ENCODE measurements around the gene RRAGC. TPM values are rescaled to one million over a fixed set of nuclear protein-coding genes. Genes with fewer than 3 reads are reported as not detected.
A peak's percentile ranks its signal among the peaks of the same experiment; 100 is the strongest.

RRAGC gene
- total and polyA plus RNA-seq, 9 of the 15 experiments (the other 6 are each of a cell fraction or from before 2014, with no cell fraction given): 3.9 to 16.9 (median 10.9) TPM

DNA sequence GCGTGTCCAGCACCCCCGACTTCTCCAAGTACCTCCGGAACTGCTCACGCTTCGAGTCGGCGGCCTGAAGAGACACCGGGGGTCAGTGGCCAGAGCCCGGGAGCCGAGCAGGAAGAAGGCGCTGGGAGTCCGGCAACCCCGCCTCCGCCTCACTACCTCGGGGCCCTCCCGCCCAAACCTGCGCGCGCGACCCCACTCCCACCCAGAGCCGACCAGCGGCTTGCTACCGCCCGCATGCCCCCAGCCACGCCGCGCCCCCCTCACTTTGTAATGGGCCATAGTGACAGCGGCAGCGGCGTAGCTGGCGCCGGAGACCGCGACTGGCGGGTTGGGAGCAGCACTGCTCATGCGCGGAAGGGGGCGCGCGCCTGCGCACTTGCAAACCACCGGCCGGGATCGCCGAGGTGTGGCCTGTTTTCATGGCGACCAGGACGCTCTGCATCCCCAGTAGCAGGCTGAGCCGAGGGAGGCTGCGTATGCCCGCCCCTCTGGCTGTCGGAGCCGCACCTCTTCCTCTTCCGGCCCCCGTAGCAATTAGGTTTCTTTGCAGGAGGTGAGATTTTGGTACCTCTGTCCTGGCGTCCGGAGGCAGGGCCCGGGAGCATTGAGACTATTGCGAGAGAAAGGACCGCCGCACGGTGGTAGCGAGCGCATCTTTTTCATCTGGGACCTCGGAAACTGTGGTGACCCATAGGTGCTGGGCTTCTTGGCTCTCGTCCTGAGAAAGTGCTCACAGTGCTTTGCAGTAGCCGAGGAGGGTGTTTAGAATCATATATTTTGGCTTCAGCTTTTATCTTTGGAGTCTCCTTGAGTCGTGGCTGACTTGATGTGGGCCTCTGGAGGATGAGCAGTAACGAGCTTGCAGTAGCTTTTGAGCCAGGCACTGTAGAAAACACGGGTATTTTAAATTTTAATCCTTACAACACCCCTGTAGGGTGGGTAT is 13.7 kb upstream of the RRAGC start, which contains the start of gene MYCBP (continued):
- TF ChIP-seq, protein P1, sequence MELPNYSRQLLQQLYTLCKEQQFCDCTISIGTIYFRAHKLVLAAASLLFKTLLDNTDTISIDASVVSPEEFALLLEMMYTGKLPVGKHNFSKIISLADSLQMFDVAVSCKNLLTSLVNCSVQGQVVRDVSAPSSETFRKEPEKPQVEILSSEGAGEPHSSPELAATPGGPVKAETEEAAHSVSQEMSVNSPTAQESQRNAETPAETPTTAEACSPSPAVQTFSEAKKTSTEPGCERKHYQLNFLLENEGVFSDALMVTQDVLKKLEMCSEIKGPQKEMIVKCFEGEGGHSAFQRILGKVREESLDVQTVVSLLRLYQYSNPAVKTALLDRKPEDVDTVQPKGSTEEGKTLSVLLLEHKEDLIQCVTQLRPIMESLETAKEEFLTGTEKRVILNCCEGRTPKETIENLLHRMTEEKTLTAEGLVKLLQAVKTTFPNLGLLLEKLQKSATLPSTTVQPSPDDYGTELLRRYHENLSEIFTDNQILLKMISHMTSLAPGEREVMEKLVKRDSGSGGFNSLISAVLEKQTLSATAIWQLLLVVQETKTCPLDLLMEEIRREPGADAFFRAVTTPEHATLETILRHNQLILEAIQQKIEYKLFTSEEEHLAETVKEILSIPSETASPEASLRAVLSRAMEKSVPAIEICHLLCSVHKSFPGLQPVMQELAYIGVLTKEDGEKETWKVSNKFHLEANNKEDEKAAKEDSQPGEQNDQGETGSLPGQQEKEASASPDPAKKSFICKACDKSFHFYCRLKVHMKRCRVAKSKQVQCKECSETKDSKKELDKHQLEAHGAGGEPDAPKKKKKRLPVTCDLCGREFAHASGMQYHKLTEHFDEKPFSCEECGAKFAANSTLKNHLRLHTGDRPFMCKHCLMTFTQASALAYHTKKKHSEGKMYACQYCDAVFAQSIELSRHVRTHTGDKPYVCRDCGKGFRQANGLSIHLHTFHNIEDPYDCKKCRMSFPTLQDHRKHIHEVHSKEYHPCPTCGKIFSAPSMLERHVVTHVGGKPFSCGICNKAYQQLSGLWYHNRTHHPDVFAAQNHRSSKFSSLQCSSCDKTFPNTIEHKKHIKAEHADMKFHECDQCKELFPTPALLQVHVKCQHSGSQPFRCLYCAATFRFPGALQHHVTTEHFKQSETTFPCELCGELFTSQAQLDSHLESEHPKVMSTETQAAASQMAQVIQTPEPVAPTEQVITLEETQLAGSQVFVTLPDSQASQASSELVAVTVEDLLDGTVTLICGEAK (IDR thresholded peaks at IDR 0.05): peak; percentile 93
- TF ChIP-seq, protein P1 (CRISPR knock-in tag; IDR thresholded peaks at IDR 0.05): no peak
- no peak for TF ChIP-seq ZBTB8A (IDR thresholded peaks at IDR 0.05; ENCODE audit: partially characterized antibody)
- TF ChIP-seq NCOA2 (IDR thresholded peaks at IDR 0.05; ENCODE audit: partially characterized antibody in 2 of 2): no peak
- TF ChIP-seq, protein P2, sequence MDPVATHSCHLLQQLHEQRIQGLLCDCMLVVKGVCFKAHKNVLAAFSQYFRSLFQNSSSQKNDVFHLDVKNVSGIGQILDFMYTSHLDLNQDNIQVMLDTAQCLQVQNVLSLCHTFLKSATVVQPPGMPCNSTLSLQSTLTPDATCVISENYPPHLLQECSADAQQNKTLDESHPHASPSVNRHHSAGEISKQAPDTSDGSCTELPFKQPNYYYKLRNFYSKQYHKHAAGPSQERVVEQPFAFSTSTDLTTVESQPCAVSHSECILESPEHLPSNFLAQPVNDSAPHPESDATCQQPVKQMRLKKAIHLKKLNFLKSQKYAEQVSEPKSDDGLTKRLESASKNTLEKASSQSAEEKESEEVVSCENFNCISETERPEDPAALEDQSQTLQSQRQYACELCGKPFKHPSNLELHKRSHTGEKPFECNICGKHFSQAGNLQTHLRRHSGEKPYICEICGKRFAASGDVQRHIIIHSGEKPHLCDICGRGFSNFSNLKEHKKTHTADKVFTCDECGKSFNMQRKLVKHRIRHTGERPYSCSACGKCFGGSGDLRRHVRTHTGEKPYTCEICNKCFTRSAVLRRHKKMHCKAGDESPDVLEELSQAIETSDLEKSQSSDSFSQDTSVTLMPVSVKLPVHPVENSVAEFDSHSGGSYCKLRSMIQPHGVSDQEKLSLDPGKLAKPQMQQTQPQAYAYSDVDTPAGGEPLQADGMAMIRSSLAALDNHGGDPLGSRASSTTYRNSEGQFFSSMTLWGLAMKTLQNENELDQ (CRISPR knock-in tag; IDR thresholded peaks at IDR 0.05; ENCODE audit: borderline replicate concordance): no peak
- TF ChIP-seq BMI1 (IDR thresholded peaks at IDR 0.05; ENCODE audit: low read length): peak; percentile 85
- TF ChIP-seq, protein P3, sequence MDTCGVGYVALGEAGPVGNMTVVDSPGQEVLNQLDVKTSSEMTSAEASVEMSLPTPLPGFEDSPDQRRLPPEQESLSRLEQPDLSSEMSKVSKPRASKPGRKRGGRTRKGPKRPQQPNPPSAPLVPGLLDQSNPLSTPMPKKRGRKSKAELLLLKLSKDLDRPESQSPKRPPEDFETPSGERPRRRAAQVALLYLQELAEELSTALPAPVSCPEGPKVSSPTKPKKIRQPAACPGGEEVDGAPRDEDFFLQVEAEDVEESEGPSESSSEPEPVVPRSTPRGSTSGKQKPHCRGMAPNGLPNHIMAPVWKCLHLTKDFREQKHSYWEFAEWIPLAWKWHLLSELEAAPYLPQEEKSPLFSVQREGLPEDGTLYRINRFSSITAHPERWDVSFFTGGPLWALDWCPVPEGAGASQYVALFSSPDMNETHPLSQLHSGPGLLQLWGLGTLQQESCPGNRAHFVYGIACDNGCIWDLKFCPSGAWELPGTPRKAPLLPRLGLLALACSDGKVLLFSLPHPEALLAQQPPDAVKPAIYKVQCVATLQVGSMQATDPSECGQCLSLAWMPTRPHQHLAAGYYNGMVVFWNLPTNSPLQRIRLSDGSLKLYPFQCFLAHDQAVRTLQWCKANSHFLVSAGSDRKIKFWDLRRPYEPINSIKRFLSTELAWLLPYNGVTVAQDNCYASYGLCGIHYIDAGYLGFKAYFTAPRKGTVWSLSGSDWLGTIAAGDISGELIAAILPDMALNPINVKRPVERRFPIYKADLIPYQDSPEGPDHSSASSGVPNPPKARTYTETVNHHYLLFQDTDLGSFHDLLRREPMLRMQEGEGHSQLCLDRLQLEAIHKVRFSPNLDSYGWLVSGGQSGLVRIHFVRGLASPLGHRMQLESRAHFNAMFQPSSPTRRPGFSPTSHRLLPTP (IDR thresholded peaks at IDR 0.05; ENCODE audit: borderline replicate concordance, extremely low read depth, insufficient read length): no peak
- TF ChIP-seq GABPB1 (CRISPR knock-in tag; IDR thresholded peaks at IDR 0.05): peak; percentile 88; the same call in 1 of the 2 replicates
